ENCODE measurements around the gene TUBGCP6.

The TUBGCP6 gene

DNA sequence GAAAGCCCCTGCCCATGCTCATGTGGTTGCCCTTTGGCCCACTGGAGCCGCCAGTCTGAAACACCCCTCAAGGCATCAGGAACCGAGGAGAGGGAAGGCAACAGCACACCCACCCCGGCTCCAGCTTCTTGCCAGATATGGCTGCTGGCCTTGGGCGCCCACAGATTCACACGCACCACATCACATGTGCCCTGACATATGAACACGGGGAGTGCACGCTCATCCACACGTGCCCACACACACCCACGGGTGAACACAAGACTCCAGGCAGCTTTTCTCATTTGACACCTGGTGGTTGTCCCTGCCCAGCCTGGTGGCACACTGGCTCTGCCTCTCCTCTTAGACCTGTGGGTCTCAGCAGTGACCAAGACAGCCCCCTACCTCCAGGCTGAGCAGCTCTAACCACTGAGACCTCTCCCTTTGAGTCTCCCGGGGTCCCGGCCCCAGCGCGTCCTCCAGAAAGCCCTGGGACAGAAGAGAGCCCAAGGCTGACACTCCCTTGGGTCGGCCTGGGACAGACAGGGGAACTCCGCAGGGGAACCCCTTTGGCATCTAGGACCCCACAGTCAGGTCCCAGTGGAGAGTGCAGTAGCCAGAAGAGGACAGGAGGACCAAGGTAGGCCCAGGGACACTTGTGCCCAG lies 19.4 kb upstream of the TUBGCP6 start:
- DNase-seq = no peak

DNA sequence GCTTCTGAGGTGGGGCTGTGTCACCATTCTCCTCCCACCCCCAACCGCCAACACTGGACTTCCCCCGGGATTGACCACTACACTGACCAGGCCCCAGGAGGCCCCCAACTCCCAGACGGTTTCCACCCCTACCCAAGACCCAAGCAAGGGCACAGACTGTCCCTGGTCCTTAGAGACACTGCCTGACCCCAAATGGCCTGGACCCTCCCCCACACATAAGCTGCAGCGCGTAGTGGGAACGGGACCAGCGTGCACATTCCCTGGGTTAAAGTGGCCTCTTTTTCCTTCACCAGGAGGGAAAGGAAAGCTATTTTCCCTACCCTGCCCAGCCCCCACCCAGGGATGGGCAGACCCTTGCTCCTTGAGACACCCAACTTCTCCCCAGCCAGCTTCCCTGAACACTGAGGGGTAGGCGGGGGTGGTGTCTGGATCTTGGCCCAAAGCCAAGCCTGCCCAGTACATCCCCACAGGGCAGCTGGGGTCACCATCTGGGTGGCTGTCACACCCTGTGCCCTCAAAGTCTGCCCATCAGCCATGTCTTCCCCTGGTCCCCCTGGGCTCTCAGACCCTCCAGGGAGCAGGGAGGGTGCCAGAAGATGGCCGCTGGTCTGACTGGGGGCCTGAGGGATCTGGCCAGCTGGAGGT lies 18.3 kb upstream of the TUBGCP6 start:
- no peak for DNase-seq

DNA sequence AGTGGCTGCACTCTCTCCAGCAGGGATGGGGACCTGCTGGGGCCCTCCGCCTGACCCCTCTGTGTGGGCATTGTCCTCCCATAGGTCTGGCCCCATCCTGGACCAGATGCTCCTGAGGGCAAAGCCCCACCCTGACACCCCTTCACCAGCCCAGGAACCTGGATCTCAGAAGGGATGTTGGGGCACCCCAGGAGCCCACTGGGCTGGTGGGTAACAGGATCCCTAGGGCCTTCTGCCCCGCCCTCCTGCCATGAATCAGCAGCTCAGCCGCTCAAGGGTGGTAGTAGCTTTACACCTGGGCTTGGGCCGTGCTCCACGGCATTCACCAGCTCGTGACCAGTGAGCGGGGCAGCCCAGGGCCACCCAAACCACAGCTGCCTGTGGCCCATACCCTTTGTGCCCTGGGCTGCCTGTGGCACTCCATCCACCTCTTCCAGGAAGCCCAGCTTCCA lies 17.7 kb upstream of the TUBGCP6 start:
- no peak for DNase-seq

DNA sequence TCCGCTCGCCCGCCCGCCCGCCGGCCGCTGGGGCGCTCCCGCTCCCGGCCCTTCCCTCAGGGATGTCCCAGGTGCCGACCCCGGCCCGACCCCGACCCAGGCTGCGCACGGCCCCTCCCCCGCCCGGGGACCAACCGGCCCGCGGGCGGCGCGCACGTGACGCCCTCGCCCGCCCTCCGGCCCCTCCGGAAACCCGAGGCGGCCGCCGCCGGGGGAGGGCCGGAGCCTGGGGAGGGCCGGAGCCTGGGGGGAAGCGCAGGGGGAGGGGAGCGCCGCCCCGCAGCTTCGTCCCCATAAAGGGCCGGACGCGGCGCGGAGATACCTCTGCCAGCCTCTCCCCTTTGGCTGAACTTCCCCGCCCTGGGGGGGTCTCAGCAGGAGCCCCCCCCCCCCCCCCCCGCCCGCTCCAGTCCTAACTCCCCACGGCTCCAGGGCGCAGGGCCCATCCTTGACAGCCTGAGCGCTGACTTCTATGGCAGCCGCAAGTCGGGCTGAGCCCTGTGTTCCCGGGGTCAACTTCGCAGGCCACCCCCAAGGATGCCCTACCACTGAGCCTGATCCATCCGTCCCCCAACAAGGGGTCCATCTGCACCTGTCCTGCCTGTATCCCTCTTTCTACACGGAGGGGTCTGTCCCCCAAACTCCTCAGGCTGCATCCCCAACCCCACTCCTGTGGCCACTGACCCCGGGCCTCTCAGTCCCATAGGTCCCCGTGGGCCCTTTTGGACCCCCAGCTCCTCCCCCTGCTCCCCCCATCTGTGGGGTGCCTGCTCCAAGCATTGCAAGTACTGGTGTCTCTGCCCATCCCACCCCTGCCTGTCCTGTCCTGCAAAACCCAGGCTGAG lies 17.0 kb upstream of the TUBGCP6 start, which contains the start of gene MAPK12:
MAPK12 (minus strand) TSS at position 69 of the 845 bp plus-strand sequence. CDS start 174 bp downstream, outside the sequence.
- no peak for DNase-seq

DNA sequence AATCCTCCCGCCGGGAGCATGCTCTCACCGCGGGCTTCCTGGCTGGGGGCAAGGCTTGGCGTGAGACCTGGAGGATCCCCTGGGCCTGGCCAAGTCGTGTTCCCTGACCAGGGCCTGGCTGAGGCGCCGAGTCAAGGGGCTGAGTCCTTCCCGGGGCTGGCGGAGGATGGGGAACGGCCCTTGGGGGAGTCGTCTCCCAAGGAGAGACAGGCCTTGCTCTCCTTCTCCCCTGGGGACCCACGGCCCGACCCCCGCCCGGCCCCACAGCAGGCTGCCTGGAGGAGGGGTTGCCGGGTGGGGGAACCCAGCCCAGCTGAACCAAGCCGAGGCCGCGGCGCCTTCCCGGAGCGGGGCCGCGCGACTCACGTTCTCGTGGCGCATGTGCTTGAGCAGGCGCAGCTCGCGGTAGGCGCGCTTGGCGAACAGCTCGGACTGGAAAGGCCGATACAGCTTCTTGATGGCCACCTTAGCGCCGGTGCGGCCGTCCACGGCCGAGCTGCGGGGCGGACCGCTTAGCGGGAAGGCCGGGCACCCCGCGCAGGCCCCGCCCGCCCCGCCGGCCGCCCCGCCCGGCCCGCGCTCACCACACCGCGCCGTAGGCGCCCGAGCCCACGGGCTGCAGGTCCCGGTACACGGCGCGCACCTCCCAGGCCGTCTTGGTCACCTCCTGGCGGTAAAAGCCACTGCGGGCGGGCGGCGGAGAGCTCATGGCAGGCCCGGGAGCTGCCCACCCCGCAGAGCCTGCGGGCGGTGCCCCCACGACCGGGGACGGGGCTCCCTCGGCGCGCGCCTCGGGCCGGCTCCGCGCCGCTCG lies 16.2 kb upstream of the TUBGCP6 start:
- DNase-seq = no peak

DNA sequence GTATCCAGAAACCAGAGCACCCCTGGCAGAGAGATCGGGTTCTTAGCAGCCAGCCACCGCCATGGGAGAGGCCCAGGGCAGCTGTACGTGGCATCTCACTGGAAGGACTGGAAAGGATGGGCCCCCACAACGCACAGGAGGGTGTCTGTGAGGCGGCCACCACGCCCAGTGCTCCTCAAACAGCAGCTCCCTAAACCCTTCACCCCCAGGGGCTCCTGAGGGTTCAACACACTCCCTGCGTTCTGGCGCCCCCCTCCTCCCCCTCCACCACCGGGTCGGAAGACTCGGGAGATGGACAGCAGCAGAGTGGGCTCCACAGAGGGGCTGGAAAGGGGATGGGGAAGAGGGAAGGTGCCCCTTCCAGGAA lies 15.6 kb upstream of the TUBGCP6 start:
- DNase-seq = no peak

DNA sequence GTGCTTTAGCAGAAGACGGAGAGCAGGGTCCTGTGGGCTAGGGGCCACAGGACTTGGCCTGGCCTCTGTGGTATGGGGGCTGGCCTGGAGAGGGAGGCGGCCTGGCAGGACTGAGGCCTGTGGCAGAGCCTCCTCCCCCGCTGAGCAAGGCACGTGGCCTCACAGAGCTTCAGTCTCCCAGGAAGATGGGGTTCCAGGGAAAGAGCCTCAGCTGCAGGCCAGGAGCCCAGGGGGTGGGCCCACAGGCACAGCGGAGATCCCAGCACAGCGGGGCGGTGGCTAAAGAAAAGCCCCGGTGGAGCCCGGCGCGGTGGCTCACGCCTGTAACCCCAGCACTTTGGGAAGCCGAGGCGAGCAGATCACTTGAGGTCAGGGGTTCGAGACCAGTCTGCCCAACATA lies 14.5 kb upstream of the TUBGCP6 start:
- no peak for DNase-seq

DNA sequence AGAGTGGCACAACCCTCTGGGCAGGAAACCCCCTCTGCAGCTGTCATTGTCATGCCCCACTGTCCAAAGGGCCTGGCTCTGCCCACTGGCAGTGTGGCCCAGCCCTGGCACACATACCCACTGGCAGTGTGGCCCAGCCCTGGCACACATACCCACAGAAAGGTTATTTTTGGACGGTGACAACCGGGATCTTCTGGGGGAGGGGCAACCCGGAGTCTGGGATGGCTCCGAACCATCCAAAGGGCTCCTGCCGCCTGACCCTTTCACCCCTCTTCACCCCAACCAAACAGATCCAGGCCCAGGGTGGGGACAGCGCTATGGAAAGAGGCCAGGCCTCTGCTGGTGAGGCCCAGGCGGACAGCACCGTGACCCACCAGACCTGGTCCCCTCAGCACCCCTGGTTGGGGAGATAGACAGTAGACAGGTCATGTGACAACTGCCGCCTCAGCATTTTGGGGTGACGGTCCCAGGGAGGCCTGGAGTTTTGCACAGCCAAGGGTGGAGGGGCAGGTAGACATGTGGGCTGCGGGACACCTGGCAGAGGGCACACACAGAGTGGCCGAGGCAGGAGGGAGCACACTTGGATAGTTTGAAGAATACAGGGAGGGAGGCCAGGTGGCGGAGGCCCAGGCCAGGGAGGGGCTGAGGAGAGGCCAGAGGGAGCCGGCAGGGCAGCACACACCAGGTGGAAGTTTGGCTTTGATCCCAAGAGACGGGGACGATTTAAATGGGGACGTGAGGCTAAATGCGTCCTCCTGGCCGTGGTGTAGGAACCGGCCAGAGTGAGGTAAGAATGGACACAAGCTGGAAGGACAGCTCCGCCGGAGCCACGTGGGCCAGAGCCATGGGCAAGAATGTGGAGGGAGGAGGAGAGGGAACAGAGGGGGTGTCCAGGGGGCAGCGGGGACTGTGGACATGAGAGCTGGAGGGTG lies 13.8 kb upstream of the TUBGCP6 start:
- DNase-seq = no peak

DNA sequence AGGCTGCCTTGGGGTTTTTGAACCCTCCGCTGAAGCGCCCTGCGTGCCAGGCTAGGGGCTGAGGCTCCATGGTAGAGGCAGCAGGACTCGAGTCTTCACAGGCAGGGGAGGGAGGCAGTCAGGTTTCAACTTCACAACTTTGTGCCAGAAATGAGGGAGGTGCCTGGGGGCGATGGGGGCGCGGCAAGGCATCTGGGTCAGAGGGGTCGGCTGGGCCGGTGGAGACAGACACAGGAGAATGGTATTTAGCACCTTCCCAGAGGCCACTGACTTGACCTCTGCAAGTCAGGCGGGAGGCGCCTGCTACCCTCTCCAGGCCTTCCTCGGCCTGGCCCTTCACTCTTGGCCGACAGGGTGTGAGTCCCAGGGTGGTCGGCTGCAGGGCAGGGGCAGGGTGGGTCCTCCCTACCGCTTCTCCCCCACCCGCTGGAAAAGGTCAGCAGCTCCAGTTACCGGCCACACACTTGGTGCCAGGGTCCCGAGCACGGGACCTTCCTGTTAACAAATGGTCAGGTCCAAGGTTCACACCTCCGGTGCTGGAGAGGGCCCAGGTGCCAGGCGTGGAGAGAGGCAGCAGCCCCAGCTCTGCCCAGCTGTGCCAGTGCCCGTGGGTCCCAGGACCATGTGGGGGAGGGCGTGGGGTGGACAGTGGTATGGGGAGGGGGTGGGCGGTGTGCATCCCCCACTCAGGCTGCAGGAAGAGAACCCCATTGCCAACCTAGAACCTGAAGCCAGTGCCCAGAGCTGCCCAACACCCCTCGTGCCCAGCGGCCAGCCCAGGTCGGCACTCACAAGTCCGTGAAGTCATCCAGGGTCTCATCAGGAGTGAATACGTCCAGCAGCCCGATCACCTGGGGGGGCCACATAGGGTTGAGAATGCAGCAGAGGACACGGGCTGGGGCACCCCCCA lies 12.9 kb upstream of the TUBGCP6 start:
- DNase-seq = no peak

DNA sequence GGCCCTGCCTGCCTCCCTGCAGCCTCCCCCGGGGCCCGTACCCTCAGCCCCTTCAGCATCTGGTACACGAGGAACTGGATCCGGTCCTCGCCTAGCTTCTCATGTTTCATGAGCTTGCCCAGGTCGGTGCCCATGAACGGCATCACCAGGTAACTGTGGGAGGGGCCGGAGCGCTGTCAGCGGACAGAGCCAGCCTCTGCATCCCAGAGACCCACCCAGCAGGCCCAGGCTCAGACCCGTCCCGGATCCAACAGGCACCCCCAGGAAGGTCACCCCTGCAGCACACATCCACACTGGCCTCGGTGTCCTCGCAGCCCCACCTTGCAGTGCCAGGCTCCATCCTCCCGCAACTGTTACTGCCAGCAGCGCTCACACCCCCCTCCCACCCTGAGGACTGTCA lies 12.2 kb upstream of the TUBGCP6 start:
- DNase-seq = no peak

DNA sequence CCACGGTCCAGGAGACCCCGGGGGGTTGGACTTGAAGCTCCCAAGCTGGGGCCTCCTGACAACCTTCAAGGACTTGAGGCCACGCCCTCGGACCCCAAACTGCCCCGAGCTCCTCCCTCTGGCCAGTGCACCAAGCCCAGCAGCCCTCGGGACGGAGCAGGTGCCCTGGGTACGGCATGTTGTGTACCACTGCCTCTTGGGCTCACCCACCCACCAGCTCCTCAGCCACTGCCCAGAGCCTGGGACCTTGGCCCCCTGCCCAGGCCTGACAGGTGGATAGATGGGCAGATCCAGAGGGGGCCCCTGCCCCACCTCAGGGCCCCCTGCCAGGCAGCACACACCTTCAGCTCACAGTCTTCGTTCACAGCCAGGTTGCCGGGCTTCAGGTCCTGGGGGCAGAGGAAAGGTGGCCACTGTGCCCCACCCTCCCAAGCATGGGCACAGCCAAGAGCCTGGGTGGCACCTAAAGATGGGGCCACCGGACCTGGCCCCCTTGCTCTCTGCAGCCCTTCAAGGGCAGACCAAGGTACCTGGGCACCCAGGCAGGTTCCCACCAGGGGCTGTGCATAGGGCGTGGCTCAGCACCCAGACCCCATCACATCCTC lies 11.5 kb upstream of the TUBGCP6 start:
- no peak for DNase-seq

DNA sequence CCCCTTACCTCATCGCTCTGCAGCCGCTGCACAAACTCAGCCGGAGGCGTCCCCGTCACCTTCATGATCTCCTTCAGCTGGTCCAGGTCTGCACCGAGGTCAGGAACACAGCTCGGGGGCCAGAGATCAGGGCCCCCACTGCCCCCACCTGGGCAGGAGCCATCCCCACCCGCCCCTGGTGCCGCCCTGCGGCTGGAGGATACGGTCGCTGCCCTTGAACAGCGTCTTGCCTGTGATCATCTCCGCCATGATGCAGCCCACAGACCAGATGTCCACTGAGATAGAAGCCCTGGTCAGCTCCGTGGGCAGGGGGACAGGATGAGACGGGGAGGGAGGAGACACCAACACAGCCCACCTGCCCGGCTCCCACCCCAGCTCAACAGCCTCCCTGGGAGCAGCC lies 10.8 kb upstream of the TUBGCP6 start:
- no peak for DNase-seq

DNA sequence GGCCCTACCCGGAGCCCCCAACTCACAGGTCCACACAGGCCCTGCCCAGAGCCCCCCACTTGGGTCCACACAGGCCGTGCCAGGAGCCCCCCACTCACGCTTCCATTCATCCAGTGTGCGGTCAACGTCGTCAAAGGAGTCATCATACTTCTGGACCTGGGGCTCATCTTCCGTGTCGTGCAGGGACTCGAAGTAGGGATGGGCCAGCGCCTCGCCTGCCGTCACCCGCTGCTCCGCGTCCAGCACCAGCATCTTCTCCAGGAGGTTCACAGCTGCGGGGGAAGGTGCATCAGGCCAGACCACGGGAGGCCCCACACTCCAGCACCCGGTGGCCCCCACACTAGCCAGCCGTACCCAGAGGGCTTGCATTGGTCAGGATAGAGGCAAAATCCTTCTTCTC lies 10.3 kb upstream of the TUBGCP6 start:
- DNase-seq = no peak

DNA sequence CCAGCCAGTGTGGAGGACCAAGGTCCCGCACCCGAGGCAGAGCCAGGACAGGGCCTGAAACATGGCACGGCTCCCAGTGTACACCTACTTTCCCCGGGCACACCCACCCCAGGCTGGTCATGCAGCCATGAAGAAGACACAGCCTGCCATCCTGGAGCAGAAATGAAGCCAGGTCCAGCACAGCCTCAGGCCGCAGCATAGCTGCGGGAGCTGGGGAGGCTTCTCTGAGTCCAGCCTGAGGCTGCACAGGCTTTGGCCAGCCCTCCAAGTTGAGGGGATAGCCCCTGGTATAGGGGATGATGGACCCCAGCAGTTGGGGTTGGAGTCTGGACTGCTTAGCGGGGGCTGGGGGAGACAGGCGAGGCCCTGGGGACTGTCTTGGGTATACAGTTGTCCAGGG lies 9.1 kb upstream of the TUBGCP6 start:
- DNase-seq = no peak

DNA sequence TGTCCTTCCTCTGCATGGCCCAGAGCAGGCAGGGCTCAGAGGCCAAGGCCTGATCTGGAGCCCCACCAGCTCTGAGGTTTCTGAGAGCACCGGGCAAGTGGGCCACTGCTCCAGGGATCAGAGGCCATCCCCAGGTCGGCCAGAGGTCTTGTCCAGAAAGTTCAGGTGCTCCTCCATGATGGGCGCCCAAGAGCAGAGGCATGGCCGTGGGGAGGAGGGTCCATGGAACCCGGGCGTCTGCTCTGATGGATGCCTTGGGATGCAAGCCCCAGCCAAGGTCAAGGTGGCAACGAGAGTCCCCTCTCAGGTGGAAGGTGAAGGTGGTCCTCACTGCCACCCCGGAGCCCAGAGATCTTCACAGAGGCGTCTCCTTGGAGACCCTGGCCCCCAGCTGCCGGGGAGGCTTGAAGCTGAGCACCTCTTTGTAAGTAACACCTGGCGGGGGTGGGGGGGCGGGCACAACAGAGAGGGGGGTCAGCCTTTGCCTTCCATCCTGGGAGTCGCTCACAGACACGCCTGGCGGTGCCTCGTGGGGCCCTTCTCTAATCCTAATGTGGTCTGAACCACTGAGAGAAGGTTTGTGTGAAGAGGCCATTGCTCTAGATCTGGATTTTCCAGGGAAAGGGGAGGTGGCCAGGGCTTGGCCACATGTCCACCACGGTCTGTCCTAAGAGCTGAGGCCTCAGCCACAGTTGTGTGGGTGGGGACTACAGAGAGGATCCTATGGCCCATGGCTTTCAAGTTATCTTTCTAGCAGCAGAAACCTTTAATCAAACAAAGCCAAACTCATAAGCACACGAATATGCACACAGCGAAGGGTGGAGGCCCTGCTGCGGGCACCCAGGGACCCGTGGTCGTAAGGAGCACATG lies 8.5 kb upstream of the TUBGCP6 start:
- no peak for DNase-seq

DNA sequence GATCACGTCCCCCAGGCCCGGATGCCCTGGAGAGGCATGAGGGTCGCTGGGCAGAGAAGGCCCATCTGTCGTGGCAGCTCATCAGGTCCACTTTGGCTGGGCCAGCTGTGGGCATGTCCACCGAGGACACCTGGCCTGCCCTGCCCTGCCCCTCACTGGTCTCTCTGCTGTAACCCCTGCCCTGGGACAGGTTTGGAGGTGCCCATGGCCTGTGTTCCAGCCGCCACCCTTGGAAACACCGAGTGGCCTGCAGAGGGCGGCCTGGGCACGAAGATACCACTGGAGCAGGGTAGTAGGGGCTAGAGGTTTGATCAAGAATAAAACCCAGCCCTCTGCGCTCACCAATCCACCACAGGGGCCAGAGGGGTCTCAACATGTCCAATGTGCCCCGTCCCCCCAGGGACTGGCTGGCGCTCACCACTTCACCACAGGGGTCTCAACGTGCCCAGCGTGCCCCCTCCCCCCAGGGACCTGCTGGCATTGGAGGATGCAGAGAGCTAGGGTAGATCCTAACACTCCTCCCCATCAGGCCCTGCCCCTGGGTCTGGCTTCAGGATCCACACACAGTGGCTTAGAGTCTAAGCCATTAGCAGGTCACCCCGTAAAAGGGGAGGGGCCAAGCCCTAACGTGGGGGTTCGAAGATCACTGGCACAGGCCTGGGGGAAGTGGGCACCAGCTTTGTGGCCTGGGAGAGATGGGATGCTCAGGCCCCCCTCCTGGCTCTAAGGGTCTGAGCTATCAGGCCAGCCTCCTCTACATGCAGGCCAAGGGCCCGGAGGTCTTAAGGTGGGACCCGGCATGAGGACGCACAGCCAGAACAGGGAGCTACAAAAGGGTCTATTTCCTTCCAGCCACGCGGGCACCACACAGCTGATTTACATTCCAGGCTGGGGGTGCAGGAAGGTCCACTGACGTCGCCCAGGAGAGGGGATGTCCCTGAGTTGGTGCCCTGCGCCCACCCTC lies 7.5 kb upstream of the TUBGCP6 start:
- DNase-seq = no peak

DNA sequence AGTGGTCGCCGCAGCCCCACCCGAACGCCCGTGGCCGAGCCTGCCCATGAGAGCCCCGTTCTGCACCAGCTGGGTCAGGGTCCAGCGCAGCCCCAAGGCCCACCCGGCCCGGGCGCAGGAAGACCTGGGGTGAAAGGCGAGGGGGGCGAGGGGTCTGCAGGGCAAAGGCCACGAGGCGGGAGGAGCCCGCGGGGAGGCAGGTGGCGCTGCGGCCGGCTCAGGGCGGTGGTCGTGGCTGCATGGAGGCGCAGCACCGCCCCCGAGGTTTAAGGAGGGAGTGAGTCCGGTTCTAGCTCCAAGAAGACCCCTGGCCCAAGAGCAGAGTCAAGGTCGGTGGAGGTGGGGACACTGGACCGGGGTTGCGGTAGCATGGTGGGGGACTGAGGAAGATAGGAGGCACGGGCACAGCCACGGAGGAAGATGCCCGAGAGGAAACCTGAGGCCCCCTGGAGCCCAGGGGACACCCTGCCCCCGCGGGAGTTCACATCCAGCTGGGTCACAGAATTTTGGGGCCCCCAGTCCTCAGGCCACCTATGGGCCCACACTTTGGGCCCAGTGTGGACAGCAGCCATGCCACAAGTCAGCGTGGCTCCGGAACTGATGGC lies 6.8 kb upstream of the TUBGCP6 start:
- DNase-seq = no peak
